HS-27A (cell line): ENCODE results near the gene OR2D2.
"Not testable (repeated sequence)": the region's sequence is repeated elsewhere in the genome, so short reads cannot be mapped to it uniquely, and the experiment has no call there.

Experiments
- DNase-seq: peaks from one replicate; pipeline ENCODE4 v3.0.0-alpha.2; 2012; ENCODE audit warnings: low read depth, missing footprints

OR2D2 gene

GRCh38 chr11:6892400-6892799, at the start of gene OR2D2:
Gene OR2D2 (minus strand): TSS chr11:6892500. CDS start chr11:6892500, 0 bp downstream.
- no peak for DNase-seq

- DNase-seq = no peak
Observed at GRCh38 chr11:6941970-6942369, 49.7 kb upstream of the OR2D2 start.

DNA sequence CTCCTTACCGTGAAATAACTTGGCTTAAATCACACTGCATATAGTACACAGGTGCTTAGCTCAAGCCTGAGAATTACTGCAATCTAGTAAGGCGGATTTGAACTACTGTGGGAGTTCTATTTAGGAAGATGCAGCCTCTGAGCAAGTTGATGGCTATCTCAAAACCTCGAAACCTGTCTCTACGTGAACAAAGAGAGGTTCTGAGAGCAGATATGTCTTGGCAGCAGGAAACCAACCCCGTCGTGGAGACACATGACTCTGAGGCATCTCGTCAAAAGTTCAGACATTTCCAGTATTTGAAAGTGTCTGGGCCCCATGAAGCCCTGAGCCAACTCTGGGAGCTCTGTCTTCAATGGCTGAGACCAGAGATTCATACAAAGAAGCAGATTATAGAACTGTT, 39.8 kb upstream of the OR2D2 start:
- no peak for DNase-seq

DNA sequence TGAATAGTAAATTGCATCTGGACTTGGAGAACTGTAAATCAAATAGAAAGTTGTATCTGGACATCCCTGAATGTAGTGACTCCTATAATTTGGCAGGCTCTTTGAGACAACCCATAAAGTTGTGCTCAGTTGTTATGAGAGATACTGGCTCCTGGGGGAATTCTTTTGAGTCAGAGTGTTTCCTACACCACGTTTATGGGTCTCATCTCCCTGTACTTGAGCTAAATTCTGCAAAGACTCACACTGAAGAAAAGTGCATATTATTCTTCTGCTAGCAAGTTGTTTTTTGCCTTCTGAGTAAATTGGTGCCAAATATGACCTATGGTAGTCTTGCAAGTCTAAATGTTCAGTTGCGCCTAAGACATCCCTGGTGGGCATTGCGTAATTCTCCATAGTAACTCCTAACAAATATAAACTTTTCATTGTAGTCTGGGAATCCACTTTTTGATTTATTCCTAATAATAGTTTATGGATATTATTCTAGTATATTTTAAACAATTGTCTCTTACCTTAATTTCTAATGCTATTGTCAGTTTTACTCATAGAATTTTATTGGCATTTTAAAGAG, 38.9 kb upstream of the OR2D2 start:
- no peak for DNase-seq

DNA sequence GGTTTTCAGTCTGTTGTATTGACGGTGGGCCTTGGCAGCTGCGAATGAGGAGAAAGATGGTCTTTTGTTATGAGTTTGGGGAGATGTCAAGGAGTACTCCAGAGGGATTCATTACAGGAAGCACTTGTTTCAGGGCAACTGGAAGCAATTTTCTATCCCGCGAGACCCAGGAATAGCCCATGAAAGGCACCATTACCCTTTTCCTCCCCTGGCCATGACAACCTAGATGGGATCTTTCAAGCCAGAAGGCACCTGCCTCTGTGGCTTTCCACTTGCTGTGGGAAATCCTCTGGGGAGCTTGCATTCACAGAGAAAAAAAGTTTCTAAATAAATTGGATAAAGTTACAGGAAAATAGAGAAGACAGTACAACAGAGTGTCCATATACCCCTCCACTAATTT, 36.6 kb upstream of the OR2D2 start:
- DNase-seq = no peak

GRCh38 chr11:6927030-6927617, 34.8 kb upstream of the OR2D2 start:
- peak; percentile 8 for DNase-seq

DNA sequence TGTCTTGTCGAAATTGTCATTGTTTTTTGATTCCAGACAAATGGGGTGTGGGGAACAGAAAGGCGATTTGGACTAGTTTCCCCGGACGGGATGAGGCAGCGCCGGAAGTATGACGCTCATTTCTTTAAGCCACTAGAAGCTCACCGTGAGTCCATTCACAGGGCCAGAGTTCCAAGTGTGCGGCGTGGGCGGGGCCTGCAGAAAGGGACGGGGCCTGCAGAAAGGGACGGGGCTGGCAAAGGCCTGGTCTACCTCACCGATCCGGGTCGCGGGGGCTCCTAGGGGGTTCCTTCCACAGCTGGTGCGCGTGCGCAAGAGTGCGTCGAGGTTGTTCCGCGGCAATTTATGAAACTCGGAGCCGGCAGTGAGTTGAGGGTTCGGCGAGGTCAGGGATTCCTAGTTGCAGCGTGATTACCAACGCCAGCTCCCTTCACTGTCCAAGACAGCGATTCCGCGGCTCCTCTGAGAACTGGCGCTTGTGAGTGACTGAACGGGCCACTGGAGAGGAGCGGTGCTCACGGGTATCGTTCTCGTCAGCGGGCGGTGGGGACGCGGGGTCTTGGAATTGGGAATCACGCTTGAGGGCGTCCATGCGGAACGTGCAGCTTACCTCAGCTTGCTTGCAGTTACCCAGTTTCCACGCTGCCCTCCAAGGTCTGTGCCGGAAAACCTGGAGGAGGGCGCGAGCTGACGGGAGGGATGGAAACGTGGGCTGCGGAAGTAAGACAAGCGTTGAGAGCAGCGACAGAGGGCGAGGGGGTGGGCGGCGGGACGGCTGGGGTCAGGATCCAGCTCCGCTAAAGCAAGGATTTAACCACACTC, 34.1 kb upstream of the OR2D2 start, which contains the start of gene ZNF215:
ZNF215 (plus strand) TSS at position 219 of the 822 bp plus-strand sequence. CDS start 5,847 bp downstream, outside the sequence.
- peak; percentile 77 for DNase-seq

GRCh38 chr11:6925636-6926207, 33.4 kb upstream of the OR2D2 start:
- DNase-seq = no peak

GRCh38 chr11:6925007-6925577, 32.8 kb upstream of the OR2D2 start:
- DNase-seq = no peak

DNA sequence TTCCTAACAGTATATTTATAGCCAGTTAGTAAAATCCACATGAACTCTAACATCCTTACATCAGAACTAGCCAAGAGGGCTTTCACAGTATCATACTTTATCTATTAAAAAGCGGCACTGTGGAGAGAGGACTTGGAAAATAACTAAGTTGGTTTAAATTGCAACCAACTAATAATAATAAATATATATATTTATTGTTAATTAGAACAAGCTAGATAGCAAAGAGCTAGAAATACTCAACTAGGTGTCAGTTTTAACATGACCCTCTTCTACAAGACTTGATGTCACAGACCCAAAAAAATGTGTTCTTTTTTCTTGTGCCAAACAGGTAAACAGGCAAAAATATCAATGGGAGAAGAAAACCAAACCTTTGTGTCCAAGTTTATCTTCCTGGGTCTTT, 28.4 kb upstream of the OR2D2 start, which contains the start of gene OR2D3:
OR2D3 (plus strand) TSS at position 301 of the 400 bp plus-strand sequence; CDS start at position 301, 0 bp downstream.
- DNase-seq = no peak

DNA sequence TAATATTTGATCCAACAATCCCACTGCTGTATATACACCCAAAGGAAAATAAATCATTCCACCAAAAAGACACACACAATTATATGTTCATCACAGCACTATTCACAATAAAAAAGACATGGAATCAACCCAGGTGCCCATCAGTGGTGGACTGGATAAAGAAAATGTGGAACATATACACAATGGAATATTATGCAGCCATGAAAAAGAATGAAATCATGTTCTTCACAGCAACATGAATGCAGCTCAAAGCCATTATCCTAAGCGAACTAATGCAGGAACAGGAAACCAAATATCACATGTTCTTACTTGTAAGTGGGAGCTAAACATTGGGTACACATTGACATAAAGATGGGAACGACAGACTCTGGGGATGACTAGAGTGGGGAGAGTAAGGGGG, 27.4 kb upstream of the OR2D2 start:
- no peak for DNase-seq

- no peak for DNase-seq
Observed at GRCh38 chr11:6911948-6912347, 19.6 kb upstream of the OR2D2 start.

GRCh38 chr11:6911378-6911777, 19.1 kb upstream of the OR2D2 start:
- no peak for DNase-seq

- not testable (repeated sequence) for DNase-seq
Observed at GRCh38 chr11:6904804-6905203, 12.5 kb upstream of the OR2D2 start.

DNA sequence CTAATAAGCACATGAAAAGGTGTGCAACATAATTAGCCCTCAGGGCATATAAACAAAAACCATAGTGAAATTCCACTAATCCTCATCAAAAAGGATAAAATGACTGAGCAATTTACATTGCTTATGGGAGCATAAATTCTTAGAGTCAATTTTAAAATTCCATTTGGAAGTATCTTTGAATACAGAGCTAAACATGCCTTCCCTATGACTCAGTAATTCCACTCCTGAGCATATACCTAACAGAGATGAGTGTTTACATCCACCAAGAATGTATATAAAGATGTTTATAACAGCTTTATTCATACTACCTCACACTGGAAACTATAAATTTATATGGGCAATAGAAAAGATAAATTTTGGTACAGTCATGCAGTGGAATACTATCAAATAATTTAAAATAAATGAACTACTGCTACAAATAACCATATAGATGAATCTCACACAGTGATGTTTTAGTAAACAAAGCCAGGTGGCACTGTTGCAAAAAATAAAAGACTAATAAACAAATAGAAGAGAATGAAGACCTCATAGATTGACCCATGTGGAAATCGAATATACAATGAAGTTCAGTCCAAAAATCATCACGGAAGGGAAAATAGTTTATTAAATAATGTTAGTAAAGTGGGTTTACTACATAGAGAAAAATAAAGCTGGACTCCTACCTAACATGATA, 8.2 kb upstream of the OR2D2 start:
- DNase-seq = peak; percentile 2

DNA sequence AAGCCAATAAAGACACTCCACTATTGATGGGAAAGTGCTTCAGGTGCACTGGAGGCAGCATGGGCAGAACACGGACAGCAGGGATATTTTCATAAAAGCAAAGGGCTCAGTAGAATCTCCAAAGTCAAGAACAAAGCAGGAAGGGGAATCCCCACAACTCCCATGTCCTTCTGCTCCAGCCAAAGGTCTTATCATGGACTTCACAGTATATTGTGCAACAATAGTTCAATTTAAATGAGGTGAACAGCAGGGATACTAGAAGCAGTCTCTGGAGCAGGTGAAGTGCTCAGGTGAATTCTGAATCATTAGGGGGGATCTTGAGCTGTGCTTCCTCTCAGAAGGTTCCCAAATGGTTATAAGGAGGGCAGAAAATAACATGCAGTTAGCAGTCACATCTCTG, 6.6 kb upstream of the OR2D2 start:
- no peak for DNase-seq

GRCh38 chr11:6895010-6895409, 2.7 kb upstream of the OR2D2 start:
- no peak for DNase-seq

DNA sequence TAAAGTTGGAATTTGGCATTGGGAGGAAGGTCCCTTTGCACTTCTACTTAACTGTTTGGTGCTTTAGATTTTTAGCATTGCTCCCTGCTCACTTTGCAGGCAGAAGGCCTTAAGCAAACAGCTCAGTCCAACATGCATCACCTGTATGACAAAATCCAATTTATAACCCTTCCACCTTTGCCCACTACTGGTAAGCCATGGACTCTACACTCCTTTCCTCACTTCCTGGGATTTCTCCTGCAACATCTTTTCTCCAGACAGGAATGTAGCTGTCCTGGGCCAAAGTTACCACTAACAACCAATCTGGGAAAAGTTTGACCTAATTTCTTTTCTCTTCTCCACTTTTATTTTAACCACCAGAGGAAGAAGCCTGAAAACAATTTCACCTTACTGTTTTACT, 1.8 kb upstream of the OR2D2 start:
- no peak for DNase-seq

DNA sequence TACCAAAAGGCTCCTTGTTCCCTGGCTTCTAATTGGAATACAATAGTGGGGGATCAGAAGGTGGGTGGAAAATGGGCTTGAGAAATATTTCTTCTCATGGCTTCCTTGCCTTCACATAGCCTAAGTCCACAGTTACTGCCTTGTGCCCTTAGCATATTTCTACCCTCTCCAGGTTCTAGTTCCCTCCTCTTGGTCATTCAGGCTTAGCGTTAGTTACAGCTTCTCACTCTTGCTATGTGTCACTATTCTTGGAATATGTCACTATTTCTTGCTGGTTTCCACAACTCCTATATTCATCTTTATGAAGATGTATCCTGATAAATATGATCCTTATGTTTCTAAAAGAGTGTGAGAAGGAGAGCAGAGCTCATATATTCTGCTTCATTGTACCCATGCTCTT, 2.5 kb downstream of the OR2D2 start:
- DNase-seq = no peak

GRCh38 chr11:6888830-6889229, 3.5 kb downstream of the OR2D2 start:
- no peak for DNase-seq

GRCh38 chr11:6887711-6888110, 4.6 kb downstream of the OR2D2 start:
- DNase-seq = not testable (repeated sequence)

DNA sequence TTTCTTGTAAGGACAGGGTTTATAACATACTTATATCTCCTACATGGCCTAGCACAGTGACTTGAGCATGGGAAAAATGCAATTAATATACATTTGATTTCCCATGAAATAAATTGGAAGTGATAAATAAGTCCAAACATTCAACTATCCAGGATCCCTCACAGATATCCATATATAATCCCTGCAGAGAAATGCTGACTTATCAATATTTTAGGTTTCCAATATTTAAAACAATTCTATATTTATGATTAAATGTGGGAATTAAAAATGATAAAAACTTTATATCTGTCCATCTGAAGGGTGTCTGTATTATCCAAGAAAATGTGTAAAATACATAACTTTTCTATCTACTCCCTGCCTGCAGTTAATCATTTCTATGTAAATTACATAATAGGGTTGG, 9.5 kb downstream of the OR2D2 start:
- DNase-seq = no peak
